HG03196 (cell line): ENCODE data around the gene ANKRD62.
"Not testable (repeated sequence)": the region's sequence is repeated elsewhere in the genome, so short reads cannot be mapped to it uniquely, and the experiment has no call there.

Experiments used
- ATAC-seq: cut with Tn5 transposase; IDR thresholded peaks from one replicate; pipeline ENCODE4 v1.9.1; 2021; ENCODE audit not compliant: unreplicated experiment

ANKRD62 gene

DNA sequence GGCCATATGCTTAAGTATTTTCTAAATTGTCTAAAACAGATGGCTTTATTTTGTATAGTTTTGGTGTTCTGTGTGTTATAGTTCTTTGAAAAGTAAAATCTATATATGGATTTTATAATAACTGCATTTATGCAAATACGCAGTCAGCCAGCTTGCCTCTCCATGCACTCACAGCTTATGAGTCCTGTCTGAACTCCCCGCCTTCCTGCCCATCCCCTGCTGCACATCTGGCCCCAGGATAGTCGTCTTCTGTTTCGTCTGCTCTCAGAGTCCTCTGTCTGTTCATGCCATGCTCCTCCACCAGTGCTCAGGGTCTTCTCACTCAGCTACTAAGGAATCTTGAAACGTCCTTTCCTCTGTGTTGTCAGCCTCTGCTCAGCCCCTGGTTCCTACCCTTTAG, 28.2 kb upstream of the ANKRD62 start:
- no peak for ATAC-seq

DNA sequence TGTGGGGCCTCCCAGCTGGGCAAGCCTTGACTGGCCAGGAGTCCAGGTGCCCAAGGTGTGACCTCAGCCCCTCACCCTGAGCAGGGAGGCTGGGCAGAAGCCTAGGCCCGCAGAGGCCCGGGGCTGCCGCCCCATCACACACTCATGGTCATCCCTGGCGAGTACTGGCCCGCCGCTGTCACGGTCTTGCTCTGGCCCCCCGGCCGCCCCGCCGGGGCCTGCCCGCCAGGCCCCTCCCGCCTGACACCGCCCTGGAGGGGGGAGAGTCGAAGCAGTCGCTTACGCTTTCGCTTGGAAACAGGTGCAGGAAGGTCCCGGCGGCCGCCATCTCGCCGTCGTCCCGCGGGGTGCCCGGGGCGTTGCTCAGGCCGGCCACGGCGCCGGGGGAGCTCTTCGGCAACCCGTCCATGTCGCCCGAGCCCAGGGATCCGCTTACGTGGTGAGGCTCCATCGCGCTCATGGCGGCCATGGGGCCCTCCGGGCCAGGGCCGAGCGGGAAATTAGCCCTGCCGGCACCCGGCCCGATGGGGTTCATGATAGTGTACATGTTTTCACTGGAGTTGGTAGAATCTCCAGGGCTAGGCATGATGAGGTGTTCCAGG, 26.6 kb upstream of the ANKRD62 start:
- no peak for ATAC-seq

DNA sequence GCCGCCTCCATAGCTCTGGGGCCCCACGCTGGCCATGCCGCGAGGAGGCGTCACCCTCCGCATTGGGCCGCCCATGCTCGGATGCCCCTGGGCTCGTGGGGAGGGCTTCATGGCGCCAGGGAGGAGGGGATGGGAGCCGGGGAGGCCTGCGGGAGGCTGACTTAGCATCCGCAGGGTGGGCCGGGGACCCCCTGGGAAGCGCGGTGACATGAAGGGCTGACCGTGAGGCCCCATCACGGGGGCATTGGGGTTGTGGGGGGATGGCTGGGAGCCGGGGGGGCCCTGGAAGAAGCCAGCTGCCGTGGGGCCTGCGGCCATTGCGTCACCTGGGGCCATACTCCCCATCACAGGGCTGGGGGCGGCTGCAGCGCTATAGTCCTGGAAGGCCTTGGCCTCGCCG, 26.0 kb upstream of the ANKRD62 start:
- no peak for ATAC-seq

DNA sequence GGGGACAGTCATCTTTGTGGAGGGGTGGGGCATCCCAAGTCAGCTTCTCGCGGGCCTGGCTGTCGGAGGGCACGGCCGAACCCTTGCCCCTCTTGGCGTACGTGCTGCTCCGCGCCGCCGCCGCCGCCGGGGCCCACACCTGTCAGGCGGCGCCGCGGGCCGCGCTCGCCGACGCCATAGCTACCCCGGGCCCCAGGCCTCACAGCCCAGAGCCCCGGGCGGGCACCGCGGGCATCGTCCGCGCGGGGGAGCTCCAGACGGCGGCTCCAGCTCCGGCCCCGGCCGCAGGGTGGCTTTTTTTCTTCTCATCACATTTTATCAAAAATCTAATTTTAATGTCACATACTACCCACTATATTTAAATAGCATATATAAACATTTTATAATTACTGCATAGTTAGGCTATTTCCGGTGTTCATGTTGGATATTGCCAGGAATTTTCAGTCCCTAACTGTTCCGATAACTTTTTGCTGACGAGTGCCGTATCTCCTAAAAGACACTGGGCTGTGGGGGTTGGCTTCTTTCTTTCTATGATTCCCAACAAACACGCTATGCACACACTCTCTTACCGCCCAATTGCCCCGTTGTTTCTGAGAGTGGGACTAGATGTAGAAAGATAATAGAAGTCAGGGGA, 25.2 kb upstream of the ANKRD62 start:
- not testable (repeated sequence) for ATAC-seq

DNA sequence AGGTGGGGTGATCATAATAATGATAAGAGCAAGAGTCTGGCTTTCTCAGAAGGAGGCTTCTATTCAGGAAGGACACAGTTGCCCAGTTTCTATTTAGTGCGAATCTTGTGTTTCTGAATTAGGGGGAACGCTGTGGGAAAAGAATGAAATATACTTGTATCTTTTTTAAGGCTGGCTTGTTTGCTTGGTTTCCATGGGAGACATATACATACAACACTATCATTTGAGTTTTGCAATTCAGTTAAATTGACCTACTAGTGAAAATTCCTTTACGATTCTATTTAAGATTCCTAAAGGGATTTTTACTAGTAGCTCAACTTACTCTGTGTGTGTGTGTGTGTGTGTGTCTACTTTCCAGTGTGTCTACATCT, 24.7 kb upstream of the ANKRD62 start:
- no peak for ATAC-seq

DNA sequence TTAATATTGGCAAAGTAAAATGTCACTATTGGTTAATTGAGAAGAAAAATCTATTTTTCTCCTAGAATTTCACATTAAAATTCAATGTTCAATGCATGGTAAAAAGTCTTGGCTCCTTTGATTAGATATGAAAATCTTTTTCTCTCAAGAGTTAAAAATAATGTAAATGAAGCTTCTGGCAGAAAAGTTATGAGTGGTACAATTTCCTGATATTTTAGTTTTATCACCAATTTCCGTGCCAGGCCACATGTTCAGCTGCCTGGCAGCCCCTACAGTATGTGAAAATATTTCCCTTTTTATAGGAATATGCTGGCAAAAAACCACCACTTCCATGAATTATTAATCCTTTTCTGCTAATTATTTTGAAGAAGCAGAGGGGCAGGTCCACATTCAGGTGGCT, 22.6 kb upstream of the ANKRD62 start:
- ATAC-seq = not testable (repeated sequence)

DNA sequence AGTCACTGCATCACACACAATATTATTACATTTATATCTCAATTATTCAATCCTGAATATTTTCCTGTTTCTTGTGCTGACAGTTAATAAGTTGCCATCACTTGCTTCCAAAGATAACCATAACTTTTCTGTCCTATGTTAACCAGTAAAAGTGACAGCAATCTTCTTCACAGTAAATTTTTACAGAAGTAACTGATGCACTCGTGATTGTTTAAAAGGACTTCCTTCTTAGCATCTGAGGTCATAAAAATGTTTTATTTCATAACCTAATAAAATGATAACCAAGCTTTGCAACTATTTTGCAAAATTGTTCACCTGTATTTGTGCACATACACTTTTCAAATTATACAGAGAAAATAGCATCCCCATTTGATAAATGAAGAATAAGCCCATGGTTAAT, 20.6 kb upstream of the ANKRD62 start:
- ATAC-seq = no peak

DNA sequence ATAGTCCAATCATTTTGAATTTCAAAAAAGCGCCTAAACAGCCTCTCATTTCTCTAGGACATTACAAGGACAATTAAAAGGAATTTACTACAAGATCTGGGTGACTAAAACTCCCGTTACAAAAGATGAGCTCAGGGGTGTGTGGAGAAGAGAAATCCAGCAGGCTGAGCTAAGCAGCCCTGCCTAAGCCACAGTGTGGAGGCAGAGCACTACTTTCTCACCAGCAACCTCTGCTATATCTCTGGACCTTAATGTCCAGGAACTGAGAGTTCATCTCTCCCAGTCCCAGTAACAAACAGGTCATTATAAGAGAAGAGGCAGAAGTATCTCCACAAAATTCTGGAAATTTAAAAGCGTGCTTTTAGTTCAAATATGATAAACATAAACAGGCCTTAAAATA, 18.9 kb upstream of the ANKRD62 start:
- no peak for ATAC-seq

DNA sequence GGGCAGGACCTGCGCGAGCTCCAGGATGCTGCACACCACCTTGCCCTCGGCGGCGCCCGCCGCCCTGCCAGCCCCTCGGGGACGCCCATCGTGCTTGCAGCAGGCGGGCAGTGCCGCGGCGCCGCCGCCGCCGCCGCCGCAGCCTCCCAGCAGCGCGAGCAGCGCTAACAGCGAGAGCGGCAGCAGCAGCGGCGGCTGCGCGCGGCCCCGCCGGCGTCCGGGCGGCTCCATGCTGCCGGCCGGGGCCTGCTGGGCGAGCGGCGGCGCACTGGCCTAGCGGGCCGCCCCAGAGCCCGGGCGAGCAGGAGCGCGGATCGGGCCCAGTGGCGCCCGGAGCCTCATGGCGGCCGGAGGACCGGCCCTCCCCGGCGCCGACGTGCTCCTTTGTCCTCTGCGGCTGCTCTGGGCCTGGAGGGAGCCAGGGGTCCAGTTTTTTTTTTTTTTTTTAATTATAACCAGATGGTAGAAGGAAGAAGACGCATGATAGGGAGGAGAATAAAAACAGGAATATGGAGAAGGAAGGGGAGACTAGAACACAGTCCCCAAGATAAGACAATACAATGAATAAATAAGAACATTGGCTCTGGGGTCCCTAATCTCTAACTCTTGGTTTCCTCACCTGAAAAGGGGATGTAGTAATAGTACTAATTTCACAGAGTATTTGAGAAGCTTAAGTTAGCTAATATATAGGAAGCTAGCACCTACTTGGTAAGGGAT, 17.1 kb upstream of the ANKRD62 start:
- ATAC-seq = no peak

DNA sequence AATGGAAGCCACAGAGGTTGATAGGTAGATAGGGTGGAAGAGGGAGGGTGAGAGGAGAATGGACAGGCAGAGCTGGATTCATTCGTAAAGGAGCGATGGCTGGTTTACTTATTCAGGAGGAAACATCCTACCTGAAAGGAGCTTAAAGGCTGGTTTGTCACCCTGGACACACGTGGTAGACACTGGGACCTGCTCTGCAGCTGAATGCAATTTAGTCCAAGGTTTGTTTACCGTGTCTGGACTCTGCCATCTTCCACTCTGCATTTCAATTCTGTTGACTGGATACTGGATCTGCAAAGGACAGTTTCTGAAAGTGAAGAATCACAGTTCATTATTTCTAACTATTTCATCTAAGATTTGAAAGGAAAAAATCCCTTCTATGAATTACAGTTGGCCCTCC, 15.6 kb upstream of the ANKRD62 start:
- not testable (repeated sequence) for ATAC-seq

DNA sequence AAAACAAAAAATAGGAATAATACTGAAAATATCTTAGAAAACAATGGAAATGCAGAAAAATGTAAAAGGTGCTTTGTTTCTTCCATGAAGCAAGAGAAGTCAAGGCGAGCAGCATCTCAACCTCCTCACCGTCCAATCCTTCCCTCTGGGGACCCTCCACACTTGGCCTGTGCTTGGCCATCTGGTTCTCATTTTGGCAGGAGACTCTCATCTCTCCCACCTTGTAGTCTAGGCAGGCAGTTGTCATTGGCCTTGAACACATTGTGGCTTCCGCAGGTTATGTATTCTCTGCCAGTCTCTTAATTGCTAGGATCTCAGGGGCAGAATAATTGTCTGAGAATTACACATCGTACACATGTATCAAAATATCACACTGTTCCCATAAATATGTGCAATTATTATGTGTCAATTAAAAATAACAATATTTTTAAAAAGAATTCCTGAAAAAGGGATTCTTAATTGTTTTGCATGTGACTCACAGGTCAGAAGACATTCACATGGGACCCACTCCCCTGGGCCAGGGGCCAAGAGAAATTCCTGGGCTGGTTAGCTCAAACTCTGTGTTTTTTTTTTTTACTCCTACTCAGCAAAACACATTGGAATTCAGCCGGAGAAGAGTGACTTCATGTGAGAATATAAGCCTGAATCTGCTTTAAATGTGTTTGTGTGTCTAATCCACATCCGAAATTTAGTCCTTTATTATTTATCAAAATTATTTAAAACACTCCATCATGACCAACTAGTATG, 14.0 kb upstream of the ANKRD62 start:
- ATAC-seq = no peak

DNA sequence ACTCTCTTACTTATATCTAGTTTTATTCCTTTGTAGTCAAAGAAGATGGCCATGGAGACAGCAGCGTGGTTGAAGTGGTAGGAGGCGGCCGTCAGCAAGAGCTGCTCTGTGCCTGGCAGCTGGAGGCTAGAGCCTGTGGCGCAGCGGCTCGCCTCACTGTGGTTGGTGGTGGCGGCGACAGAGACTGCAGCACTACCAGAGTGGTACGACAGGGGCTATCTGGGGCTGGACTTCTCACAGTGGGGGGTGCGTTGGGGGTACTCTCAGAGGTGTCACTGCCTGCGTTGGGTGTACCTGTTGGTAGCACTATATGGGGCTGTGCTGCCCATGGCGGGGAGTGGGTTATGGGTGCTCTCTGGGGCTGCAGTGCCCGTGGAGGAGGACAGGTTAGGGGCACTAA, 8.5 kb upstream of the ANKRD62 start:
- ATAC-seq = no peak

DNA sequence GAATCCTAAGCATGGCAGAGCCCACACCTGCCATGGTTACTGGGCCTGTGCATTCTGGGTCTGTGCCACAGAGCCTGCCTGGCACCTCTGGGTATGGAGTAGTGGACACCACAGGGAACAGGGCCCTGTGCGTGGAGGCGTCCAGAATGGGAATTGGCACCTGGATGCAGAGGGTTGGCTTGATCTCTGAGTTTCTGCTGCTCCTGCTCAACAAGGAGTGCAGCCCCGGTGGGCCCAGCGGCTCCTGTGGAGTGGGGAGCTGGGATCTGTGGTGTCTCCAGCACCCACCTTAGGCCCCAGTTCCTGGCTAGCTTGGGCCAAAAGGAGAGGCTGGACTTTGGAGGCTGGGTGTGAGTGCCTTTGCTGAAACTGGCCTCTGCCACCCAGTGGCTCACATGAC, 7.9 kb upstream of the ANKRD62 start:
- ATAC-seq = no peak

DNA sequence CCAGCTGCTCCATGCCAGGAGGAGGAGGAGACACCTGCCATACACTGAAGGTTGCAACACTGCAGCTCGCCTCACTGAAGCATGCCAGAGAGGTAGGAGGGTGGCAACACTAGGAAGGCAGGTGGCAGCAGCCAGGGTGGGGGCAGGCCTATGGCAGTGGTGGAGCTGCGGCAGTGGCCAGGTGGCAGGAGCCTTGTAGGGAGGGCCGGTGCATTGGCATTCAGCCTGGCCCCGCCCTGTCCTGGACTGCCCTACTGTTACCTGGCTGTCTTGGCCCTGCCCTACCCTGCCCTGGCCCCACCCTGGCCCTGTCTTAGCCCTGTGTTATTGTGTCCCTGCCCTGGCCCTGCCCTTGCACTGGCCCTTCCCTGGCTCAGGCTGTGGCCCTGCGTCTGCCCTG, 7.4 kb upstream of the ANKRD62 start:
- no peak for ATAC-seq

DNA sequence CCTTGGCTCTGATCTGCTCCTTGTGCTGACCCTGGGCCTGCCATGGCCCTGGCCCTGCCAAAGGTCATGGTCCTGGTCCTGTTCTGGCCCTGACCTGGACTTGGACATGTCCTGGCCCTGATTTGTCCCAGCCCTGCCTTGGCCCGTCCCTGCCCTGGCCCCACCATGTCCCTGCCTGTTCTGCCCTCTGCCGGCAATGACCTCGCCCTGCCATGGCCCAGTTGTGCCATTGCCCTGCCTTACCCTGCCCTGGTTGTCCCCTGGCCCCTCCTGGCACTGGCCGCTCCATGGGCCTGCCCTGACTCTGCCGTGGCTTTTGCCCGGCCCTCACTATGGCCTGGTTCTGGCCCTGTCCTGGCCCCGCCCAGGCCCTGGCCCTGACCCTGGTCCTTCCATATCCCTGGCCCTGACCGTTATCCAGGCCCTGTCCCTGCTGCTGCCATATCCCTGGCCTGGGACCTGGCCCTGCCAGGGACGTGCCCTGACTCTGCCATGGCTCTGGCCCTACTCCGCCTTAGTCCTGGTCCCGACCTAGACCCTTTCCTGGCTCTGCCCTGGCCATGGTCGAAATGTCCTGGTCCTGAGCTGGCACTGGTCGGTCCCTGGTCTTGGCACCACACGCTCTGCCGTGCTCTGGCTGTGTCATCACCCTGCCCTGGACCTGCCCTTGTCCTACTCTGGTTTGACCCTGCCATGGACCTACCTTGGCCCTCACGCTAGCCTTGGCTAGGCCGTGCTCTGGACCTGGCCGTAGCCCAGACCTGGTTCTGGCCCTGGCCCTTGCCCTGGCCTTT, 6.8 kb upstream of the ANKRD62 start:
- ATAC-seq = no peak

DNA sequence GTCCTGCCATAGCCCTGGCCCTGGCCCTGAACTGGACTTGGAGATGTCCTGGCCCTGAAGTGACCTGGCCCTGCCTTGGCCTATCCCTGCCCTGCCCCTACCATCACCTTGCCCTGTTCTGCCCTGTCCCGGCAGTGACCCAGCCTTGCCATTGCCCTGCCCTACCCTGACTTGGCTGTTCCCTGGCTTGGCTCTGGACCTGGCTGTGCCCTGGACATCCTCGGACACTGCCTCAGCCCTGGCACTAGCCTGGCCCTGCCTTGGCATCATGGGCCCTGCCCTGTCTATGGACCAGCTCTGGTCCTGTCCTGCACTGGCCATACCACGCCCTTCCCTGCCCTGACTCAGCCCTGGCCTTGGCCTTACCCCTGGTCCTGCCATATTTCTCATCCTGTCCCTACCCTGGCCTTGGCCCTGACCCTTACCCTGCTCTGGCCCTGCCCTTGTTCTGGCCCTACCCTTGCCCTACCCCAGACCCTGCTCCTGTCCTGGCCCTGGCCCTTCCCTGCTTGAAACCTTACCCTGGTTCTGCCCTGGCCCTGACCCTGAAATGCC, 6.1 kb upstream of the ANKRD62 start:
- no peak for ATAC-seq

DNA sequence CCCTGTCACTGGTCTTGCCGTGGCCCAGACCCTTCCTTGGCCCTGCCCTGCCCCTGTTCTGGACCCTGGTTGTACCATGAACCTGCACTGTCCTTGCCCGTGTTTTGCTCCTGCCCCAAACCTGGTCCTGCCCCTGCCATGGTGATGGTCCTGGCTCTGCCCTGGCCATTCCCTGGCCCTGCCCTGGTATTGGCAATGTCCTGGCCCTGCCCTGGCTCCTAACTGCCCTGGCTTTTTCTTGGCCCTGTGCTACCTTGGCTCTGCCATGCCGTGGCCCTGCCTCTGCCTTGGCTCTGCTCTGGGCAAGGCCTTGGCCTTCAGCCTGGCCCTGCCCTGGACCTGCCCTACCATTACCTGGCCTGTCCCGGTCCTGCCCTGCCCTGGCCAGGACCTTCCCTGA, 5.5 kb upstream of the ANKRD62 start:
- ATAC-seq = no peak

DNA sequence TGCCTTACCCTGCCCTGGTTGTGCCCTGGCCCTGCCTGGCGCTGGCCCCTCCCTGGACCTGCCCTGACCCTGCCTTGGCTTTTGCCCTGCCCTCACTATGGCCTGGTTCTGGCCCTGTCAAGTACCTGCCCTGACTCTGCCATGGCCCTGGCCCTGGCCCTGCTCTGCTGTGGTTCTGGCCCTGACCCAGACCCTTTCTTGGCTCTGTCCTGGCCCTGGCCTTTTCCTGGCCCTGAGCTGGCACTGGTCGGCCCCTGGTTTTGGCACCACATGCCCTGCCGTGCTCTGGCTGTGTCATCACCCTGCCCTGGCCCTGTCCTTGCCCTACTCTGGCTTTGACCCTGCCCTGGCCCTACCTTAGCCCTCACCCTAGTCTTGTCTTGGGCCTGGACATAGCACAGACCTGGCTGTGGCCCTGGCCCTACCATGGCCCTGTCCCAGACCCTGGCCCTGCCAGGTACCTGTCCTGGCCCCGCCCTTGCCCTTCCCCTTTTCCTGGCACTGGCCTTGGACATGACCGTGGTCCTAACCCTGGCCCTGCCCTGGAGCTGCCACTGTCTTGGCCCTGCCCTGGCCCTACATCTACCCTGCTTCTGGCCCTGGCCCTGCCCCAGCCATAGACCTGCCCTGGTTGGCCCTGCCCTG, 4.8 kb upstream of the ANKRD62 start:
- no peak for ATAC-seq

DNA sequence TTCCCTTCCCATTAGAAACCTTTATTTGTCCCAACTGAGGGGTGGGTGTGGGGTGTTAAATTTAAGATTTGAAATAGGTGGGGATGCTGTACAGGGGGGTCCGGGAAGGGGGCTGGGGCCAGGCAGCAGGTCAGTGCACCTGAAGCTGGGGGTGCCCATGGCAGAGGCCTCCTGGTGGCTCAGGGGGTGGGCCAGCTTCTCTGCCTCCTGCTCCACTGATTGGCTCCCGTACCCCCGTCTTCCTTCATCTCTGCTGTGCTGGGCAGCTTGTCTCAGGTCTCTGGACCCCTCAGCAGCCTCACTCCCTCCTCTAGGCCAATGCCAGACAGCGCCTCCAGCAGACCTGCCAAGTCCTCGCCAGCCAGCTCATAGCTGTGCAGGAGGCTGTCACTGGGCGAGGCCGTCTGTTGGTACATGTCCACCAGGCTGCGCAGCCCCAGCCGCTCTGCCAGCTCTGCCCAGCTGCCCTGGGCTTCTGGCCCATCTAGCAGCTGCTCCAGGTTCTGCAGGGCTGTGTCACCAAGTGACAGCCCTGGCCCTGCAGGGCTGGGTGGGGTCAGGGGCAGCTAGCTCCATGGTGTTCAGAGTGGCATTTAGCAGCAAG, 2.0 kb upstream of the ANKRD62 start:
- no peak for ATAC-seq
